Fibroblast of lung (primary cell): Measurements from ENCODE around the gene CROCC2. TPM values are rescaled to one million over a fixed set of nuclear protein-coding genes. Genes with fewer than 3 reads are reported as not detected.

ENCODE experiments used
- DNase-seq, 2 donors: peaks; one replicate each; pipeline versions ENCODE4 v3.0.0 to v3.0.0-alpha.2; 2010; ENCODE audit warnings: low read depth in 2 of 2
- H2AFZ ChIP-seq: 2 replicates; pipeline ENCODE4 v1.5.1; 2012; ENCODE audit warnings: low read length, control low read depth, inconsistent platforms
- H3K27ac ChIP-seq: 2 replicates; pipeline ENCODE4 v1.5.1; 2011; ENCODE audit warnings: low read length, control low read depth; ENCODE audit not compliant: insufficient read depth
- H3K27me3 ChIP-seq: 2 replicates; pipeline ENCODE4 v1.5.1; 2011; ENCODE audit warnings: mild to moderate bottlenecking, low read length; ENCODE audit not compliant: control insufficient read depth, insufficient read depth
- H3K36me3 ChIP-seq: 2 replicates; pipeline ENCODE4 v1.5.1; 2011; ENCODE audit warnings: low read length; ENCODE audit not compliant: control insufficient read depth, insufficient read depth
- H3K4me1 ChIP-seq: 2 replicates; pipeline ENCODE4 v1.5.1; 2011; ENCODE audit warnings: low read length; ENCODE audit not compliant: control insufficient read depth, insufficient read depth; ENCODE audit errors: extremely low read depth
- H3K4me2 ChIP-seq: 2 replicates; pipeline ENCODE4 v1.5.1; 2011; ENCODE audit warnings: low read length, control low read depth; ENCODE audit not compliant: insufficient read depth; ENCODE audit errors: extremely low read depth
- H3K4me3 ChIP-seq, 4 experiments: fragments of 200-600 bp in 1 of 4; sonication (generic) in 1 of 4; replicated peaks in 1 of 4; 2 replicates each; pipeline ENCODE4 v1.5.1; 2011 to 2016; ENCODE audit warnings: low read length in 4 of 4, low read depth in 3 of 4, mild to moderate bottlenecking in 3 of 4, control low read depth in 2 of 4, inconsistent platforms in 1 of 4, mixed read lengths in 1 of 4; ENCODE audit not compliant: insufficient read depth in 1 of 4; ENCODE audit errors: control extremely low read depth in 1 of 4
- H3K79me2 ChIP-seq: 2 replicates; pipeline ENCODE4 v1.5.1; 2012; ENCODE audit warnings: mild to moderate bottlenecking, low read length, inconsistent platforms; ENCODE audit not compliant: control insufficient read depth, insufficient read depth
- H3K9ac ChIP-seq: 2 replicates; pipeline ENCODE4 v1.5.1; 2011; ENCODE audit warnings: mild to moderate bottlenecking, low read length, control low read depth; ENCODE audit not compliant: insufficient read depth
- H3K9me3 ChIP-seq: 2 replicates; pipeline ENCODE4 v1.5.1; 2012; ENCODE audit warnings: low read depth, low read length; ENCODE audit not compliant: control insufficient read depth, insufficient read depth
- H4K20me1 ChIP-seq: 2 replicates; pipeline ENCODE4 v1.5.1; 2011; ENCODE audit warnings: low read length; ENCODE audit not compliant: control insufficient read depth, insufficient read depth; ENCODE audit errors: extremely low read depth
- EZH2 ChIP-seq: IDR thresholded peaks from 2 replicates; pipeline ENCODE4 v1.5.1; 2012; ENCODE audit warnings: low read length, control low read depth, mild to moderate bottlenecking; ENCODE audit errors: missing control alignments
- polyA plus RNA-seq, 2 donors: library from polyadenylated mRNA; depleted of rRNA in 1 of 2; stranded (reverse) in 1 of 2; unstranded in 1 of 2; fragments of >200 nt; gene quantifications; 2 replicates each; pipeline ENCODE4 v1.2.1, GENCODE V29; 2011 to 2012; ENCODE audit warnings: missing spikeins in 1 of 2
- total RNA-seq: library from RNA; depleted of rRNA; stranded (reverse); fragments of >200 nt; gene quantifications from 2 replicates; pipeline ENCODE4 v1.2.1, GENCODE V29; 2014
- TF ChIP-seq, protein P1 (sequence below), 2 donors: IDR thresholded peaks in 1 of 2; conservative IDR thresholded peaks in 1 of 2; 1 replicate in 1 of 2; 2 replicates in 1 of 2; pipeline ENCODE4 v1.5.1; 2011 to 2012; ENCODE audit warnings: low read length in 2 of 2, control low read depth in 1 of 2, inconsistent platforms in 1 of 2, low read depth in 1 of 2, mild to moderate bottlenecking in 1 of 2

The CROCC2 gene
- total and polyA plus RNA-seq, 2 donors (not counting 1 experiment from before 2014, with no cell fraction given) = 0.12 to 0.33 TPM

DNA sequence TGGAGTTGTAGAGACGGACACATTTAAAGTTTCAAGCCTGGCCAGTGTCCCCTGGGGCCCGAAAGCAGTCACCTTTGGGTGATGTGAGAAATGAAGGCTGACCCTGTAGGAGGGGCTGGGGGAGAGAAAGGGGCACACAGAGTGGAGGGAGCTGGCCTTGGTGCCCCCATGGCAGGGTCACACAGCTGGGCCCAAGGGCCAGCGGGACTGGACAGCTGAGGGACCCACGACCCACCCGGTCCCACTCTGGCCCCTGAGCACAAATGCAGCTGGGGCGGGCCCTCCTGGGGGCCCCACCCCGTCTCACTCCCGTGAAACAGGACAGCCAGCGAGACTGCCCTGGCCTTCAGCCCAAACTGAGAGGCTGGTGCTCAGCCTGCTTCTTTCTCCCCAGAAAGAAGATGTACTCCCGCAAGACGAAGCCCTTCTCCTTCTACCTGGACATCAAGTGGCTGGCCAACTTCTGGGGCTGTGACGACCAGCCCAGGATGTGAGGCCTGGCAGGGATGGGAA, 31.4 kb upstream of the CROCC2 start:
- no peak for DNase-seq
- Histone ChIP-seq H2AFZ (no peak overlapping the region), H3K27ac (no peak overlapping the region), H3K4me2 (no peak overlapping the region), H3K27me3 (peaks cover 4% of the 10 kb centered on the region), H3K9me3 (no peaks in the 10 kb centered on the region), H3K36me3 (no peaks in the 10 kb centered on the region), H3K79me2 (no peaks in the 10 kb centered on the region), H4K20me1 (no peaks in the 10 kb centered on the region), H3K4me1 (no peaks in the 10 kb centered on the region), H3K4me3 (no peak overlapping the region), H3K9ac (no peak overlapping the region)
- TF ChIP-seq EZH2 = no peak
- TF ChIP-seq, protein P1, sequence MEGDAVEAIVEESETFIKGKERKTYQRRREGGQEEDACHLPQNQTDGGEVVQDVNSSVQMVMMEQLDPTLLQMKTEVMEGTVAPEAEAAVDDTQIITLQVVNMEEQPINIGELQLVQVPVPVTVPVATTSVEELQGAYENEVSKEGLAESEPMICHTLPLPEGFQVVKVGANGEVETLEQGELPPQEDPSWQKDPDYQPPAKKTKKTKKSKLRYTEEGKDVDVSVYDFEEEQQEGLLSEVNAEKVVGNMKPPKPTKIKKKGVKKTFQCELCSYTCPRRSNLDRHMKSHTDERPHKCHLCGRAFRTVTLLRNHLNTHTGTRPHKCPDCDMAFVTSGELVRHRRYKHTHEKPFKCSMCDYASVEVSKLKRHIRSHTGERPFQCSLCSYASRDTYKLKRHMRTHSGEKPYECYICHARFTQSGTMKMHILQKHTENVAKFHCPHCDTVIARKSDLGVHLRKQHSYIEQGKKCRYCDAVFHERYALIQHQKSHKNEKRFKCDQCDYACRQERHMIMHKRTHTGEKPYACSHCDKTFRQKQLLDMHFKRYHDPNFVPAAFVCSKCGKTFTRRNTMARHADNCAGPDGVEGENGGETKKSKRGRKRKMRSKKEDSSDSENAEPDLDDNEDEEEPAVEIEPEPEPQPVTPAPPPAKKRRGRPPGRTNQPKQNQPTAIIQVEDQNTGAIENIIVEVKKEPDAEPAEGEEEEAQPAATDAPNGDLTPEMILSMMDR (conservative IDR thresholded peaks at IDR 0.05 in 1 of 2, IDR thresholded peaks at IDR 0.05 in 1 of 2; ENCODE audit: low read depth in 1 of 2, low read length in 2 of 2) = no peak

DNA sequence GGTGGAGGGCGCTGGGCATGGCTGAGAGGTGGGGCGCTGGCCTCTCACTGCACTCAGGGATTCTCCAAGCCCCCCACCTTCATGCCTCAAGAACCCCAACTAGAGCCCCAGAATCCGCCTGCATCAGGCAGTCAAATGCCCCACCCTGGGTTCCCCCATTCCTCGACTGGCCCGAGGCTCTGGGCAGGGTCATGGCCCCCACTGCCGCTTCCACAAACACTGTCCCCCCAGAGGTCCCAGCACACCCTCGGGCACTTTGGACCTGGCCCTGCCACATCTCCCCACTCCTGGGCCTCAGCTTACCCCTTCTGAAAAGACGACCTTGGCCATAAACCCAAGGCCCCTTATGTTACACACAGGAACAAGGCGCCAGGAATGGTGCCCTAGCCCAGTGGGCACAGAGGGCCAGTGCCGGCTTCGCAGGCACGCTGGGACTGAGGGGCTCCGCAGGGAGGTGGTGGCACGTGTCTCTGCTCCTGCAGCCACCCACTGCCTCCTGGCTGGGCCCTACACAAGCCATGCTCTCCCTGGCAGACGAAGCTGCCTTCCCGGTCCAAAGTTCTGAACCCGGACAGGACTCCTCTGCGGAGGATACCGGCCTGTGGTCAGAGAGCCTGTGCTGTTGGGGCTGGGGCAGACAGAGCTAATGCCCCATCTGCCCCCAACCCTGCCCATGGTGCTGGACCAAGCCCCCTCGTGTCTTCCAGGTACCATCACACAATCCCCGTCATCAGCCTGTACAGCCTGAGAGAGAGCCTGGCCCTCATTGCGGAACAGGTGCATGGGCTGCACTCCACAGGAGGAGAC, 30.7 kb upstream of the CROCC2 start:
- Histone ChIP-seq H2AFZ (no peak overlapping the region), H3K36me3 (no peaks in the 10 kb centered on the region), H4K20me1 (no peaks in the 10 kb centered on the region), H3K27me3 (peaks cover 4% of the 10 kb centered on the region), H3K4me1 (no peaks in the 10 kb centered on the region), H3K27ac (no peak overlapping the region), H3K9me3 (no peaks in the 10 kb centered on the region), H3K4me2 (no peak overlapping the region), H3K4me3 (no peak overlapping the region), H3K79me2 (no peaks in the 10 kb centered on the region), H3K9ac (no peak overlapping the region)
- no peak for TF ChIP-seq EZH2
- TF ChIP-seq, protein P1 (conservative IDR thresholded peaks at IDR 0.05 in 1 of 2, IDR thresholded peaks at IDR 0.05 in 1 of 2; ENCODE audit: low read depth in 1 of 2, low read length in 2 of 2) = no peak
- no peak for DNase-seq

DNA sequence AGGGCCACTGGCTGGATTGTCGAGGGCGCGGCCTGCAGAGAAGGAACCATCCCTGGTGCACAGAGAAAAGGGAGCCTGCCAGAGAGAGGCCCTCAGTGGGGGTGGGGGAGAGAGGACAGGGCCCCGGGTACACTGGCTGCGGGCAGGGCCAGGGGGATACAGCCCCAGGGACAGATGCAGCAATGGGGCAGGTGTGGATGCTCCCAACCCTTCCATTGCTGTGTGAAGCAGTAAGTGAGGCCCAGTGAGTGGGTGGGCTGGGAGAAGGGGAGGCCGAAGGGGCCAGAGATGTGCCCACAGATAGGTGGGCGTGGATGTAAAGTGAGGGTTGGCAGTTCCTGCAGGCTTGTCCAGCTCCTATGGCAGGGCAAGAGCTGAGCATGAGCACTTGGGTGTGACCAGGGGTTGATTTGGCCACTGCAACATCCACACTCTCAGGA, 30.1 kb upstream of the CROCC2 start:
- no peaks in the 10 kb centered on the region for H3K79me2 ChIP-seq
- no peak overlapping the region for H3K4me3 ChIP-seq
- H3K9ac ChIP-seq = no peak overlapping the region
- H2AFZ ChIP-seq = no peak overlapping the region
- H3K4me1 ChIP-seq = no peaks in the 10 kb centered on the region
- no peaks in the 10 kb centered on the region for H3K9me3 ChIP-seq
- H3K4me2 ChIP-seq = no peak overlapping the region
- H3K27me3 ChIP-seq = peaks cover 4% of the 10 kb centered on the region
- no peak overlapping the region for H3K27ac ChIP-seq
- H4K20me1 ChIP-seq = no peaks in the 10 kb centered on the region
- DNase-seq = no peak
- no peaks in the 10 kb centered on the region for H3K36me3 ChIP-seq
- no peak for TF ChIP-seq EZH2
- TF ChIP-seq, protein P1 (conservative IDR thresholded peaks at IDR 0.05 in 1 of 2, IDR thresholded peaks at IDR 0.05 in 1 of 2; ENCODE audit: low read depth in 1 of 2, low read length in 2 of 2) = no peak
